GM21447 (cell line): ENCODE data around the gene DHX15.
A peak's percentile ranks its signal among the peaks of the same experiment; 100 is the strongest.

Experiments
- ATAC-seq: cut with Tn5 transposase; IDR thresholded peaks from one replicate; pipeline ENCODE4 v1.9.1; 2021; ENCODE audit not compliant: unreplicated experiment

Gene DHX15

GRCh38 chr4:24583451-24584210 is 723 bp downstream of the DHX15 start:
- ATAC-seq: peak; percentile 42

- no peak for ATAC-seq
Measured at GRCh38 chr4:24582235-24582832, 2.0 kb downstream of the DHX15 start.

- ATAC-seq: no peak
Measured at GRCh38 chr4:24578364-24578763, 6.0 kb downstream of the DHX15 start.

- ATAC-seq: no peak
Measured at GRCh38 chr4:24576276-24576675, 8.1 kb downstream of the DHX15 start.

GRCh38 chr4:24574236-24574635 is 10.1 kb downstream of the DHX15 start:
- no peak for ATAC-seq

GRCh38 chr4:24573582-24573981 is 10.8 kb downstream of the DHX15 start:
- ATAC-seq: no peak

GRCh38 chr4:24570574-24571236 is 13.6 kb downstream of the DHX15 start:
- no peak for ATAC-seq

- ATAC-seq: no peak
Measured at GRCh38 chr4:24570172-24570571, 14.2 kb downstream of the DHX15 start.

- no peak for ATAC-seq
Measured at GRCh38 chr4:24569662-24570061, 14.7 kb downstream of the DHX15 start.

GRCh38 chr4:24568425-24568824 is 15.9 kb downstream of the DHX15 start:
- no peak for ATAC-seq

GRCh38 chr4:24565054-24565453 is 19.3 kb downstream of the DHX15 start:
- no peak for ATAC-seq

- no peak for ATAC-seq
Measured at GRCh38 chr4:24564488-24564887, 19.9 kb downstream of the DHX15 start.

- ATAC-seq: no peak
Measured at GRCh38 chr4:24561438-24562139, 22.8 kb downstream of the DHX15 start.

- ATAC-seq: no peak
Measured at GRCh38 chr4:24560868-24561368, 23.4 kb downstream of the DHX15 start.

- ATAC-seq: no peak
Measured at GRCh38 chr4:24559889-24560288, 24.5 kb downstream of the DHX15 start.

GRCh38 chr4:24559032-24559821 is 25.1 kb downstream of the DHX15 start:
- ATAC-seq: no peak

GRCh38 chr4:24557026-24558025 is 27.0 kb downstream of the DHX15 start:
- ATAC-seq: no peak

GRCh38 chr4:24551492-24552289 is 32.7 kb downstream of the DHX15 start:
- ATAC-seq: no peak
